Upper lobe of right lung (tissue), 1 donor: ENCODE measurements around the gene UBR4. TPM values are rescaled to one million over a fixed set of nuclear protein-coding genes. Genes with fewer than 3 reads are reported as not detected.
A peak's percentile ranks its signal among the peaks of the same experiment; 100 is the strongest.

Experiments used
- ATAC-seq: fragments of 200-7000 bp; cut with Tn5 transposase; one replicate; pipeline ENCODE4 v1.9.1; 2020; ENCODE audit warnings: mild to moderate bottlenecking, moderate library complexity
- DNase-seq: peaks from one replicate; pipeline ENCODE4 v3.0.0-alpha.2; 2020
- H3K27ac ChIP-seq: fragments of 200-600 bp; one replicate; pipeline ENCODE4 v1.8.0; 2022
- H3K27me3 ChIP-seq: fragments of 200-600 bp; one replicate; pipeline ENCODE4 v1.8.0; 2022; ENCODE audit warnings: mild to moderate bottlenecking
- H3K36me3 ChIP-seq: fragments of 200-600 bp; one replicate; pipeline ENCODE4 v1.8.0; 2022
- H3K4me1 ChIP-seq: fragments of 200-600 bp; one replicate; pipeline ENCODE4 v1.8.0; 2022
- H3K4me3 ChIP-seq: fragments of 200-600 bp; one replicate; pipeline ENCODE4 v1.8.0; 2022; ENCODE audit warnings: mild to moderate bottlenecking
- H3K9me3 ChIP-seq: fragments of 200-600 bp; one replicate; pipeline ENCODE4 v1.8.0; 2022
- CTCF ChIP-seq: fragments of 200-600 bp; IDR thresholded peaks from one replicate; pipeline ENCODE4 v1.8.0; 2022; ENCODE audit warnings: antibody characterized with exemption
- intact Hi-C: fragments of 100-400 bp; cut with DNase I; formaldehyde crosslinking; loops from one replicate; pipeline ENCODE4 v1.11.0; 2022
- total RNA-seq: library from RNA; stranded (reverse); fragmentation: NEBNext Ultra II Directional; extraction: Animal tissue kit (Norgen Biotek cat#: 25700); gene quantifications from one replicate; pipeline ENCODE4 v1.2.1, GENCODE V29; 2021
- donor health status: DM: no; HTN: yes; CAD: no; lungs with severe emphysema.

UBR4 gene
- total RNA-seq, 1 donor from 2014 or later, result 110 TPM

GRCh38 chr1:19028546-19029129 is 181.4 kb downstream of the UBR4 start:
- Histone ChIP-seq H3K27ac (no peak overlapping the region), H3K4me3 (no peak overlapping the region), H3K36me3 (no peaks in the 10 kb centered on the region), H3K9me3 (no peaks in the 10 kb centered on the region), H3K4me1 (no peaks in the 10 kb centered on the region), H3K27me3 (no peaks in the 10 kb centered on the region)
- no peak for ATAC-seq
- intact Hi-C loops, result no loop called here
- no peak for TF ChIP-seq CTCF
- DNase-seq, result no peak

GRCh38 chr1:19028110-19028509 is 182.0 kb downstream of the UBR4 start:
- intact Hi-C loops, result no loop called here
- ATAC-seq, result peak; percentile 37

More at GRCh38 chr1:19028110-19028509, 182.0 kb downstream of the UBR4 start:
- Histone ChIP-seq H3K27me3 (no peaks in the 10 kb centered on the region), H3K9me3 (no peaks in the 10 kb centered on the region), H3K4me1 (no peaks in the 10 kb centered on the region), H3K27ac (no peak overlapping the region), H3K36me3 (no peaks in the 10 kb centered on the region), H3K4me3 (no peak overlapping the region)
- TF ChIP-seq CTCF, result no peak
- DNase-seq, result no peak

Other genes starting within 250 kb of the UBR4 start
- 38.7 TPM for gene EMC1, start 41.3 kb upstream of the UBR4 start, total RNA-seq
- gene MRTO4, start 41.5 kb upstream of the UBR4 start, total RNA-seq, result 27.3 TPM
- 0.43 TPM for gene AKR7A3, start 78.5 kb upstream of the UBR4 start, total RNA-seq
- gene AKR7A2, start 101.9 kb upstream of the UBR4 start, total RNA-seq, result 39.1 TPM
- 20.9 TPM for gene SLC66A1, start 102.1 kb upstream of the UBR4 start, total RNA-seq